NCI-H1092 (cell line): ENCODE measurements around the gene BATF3.

Experiments used
- DNase-seq: peaks from one replicate; lab custom pipeline; 2025; lab: John Stamatoyannopoulos, UW

BATF3 gene

GRCh38 chr1:212684521-212685090, 15.0 kb downstream of the BATF3 start:
- DNase-seq, result no peak

- no peak for DNase-seq
Observed at GRCh38 chr1:212684076-212684475, 15.6 kb downstream of the BATF3 start.

GRCh38 chr1:212683357-212683722, 16.3 kb downstream of the BATF3 start:
- DNase-seq, result no peak

GRCh38 chr1:212680680-212681389, 18.8 kb downstream of the BATF3 start:
- DNase-seq, result no peak

GRCh38 chr1:212678456-212679410, 20.9 kb downstream of the BATF3 start:
- no peak for DNase-seq

- no peak for DNase-seq
Observed at GRCh38 chr1:212677573-212677972, 22.1 kb downstream of the BATF3 start.

- DNase-seq, result no peak
Observed at GRCh38 chr1:212677136-212677535, 22.5 kb downstream of the BATF3 start.

- no peak for DNase-seq
Observed at GRCh38 chr1:212675675-212676074, 24.0 kb downstream of the BATF3 start.

GRCh38 chr1:212674872-212675271, 24.8 kb downstream of the BATF3 start:
- DNase-seq, result no peak

- DNase-seq, result peak; percentile 70
Observed at GRCh38 chr1:212671342-212672031, 28.2 kb downstream of the BATF3 start.

- DNase-seq, result no peak
Observed at GRCh38 chr1:212670882-212671281, 28.8 kb downstream of the BATF3 start.

- DNase-seq, result no peak
Observed at GRCh38 chr1:212670301-212670700, 29.3 kb downstream of the BATF3 start.

- DNase-seq, result no peak
Observed at GRCh38 chr1:212669600-212669999, 30.0 kb downstream of the BATF3 start.

- DNase-seq, result no peak
Observed at GRCh38 chr1:212669102-212669501, 30.5 kb downstream of the BATF3 start.

GRCh38 chr1:212668477-212668876, 31.2 kb downstream of the BATF3 start:
- DNase-seq, result no peak

GRCh38 chr1:212667223-212668139, 32.2 kb downstream of the BATF3 start:
- DNase-seq, result peak; percentile 16

GRCh38 chr1:212666116-212666775, 33.4 kb downstream of the BATF3 start:
- DNase-seq, result no peak

- DNase-seq, result peak; percentile 63
Observed at GRCh38 chr1:212665241-212666115, 34.2 kb downstream of the BATF3 start.

- no peak for DNase-seq
Observed at GRCh38 chr1:212664409-212665199, 35.0 kb downstream of the BATF3 start.
